DND-41 (cell line): ENCODE data around the gene TLN1.

Source experiments
- EZH2 ChIP-seq: IDR thresholded peaks from 3 replicates; pipeline ENCODE4 v1.6.1; 2012; ENCODE audit warnings: borderline replicate concordance, low read depth, mild to moderate bottlenecking, moderate library complexity, low read length, inconsistent platforms; ENCODE audit not compliant: severe bottlenecking
- TF ChIP-seq, protein P1 (sequence below): IDR thresholded peaks from 2 replicates; pipeline ENCODE4 v1.5.1; 2012; ENCODE audit warnings: borderline replicate concordance, low read length, moderate library complexity, mild to moderate bottlenecking; ENCODE audit not compliant: poor library complexity, severe bottlenecking; ENCODE audit errors: extremely low read depth

DNA sequence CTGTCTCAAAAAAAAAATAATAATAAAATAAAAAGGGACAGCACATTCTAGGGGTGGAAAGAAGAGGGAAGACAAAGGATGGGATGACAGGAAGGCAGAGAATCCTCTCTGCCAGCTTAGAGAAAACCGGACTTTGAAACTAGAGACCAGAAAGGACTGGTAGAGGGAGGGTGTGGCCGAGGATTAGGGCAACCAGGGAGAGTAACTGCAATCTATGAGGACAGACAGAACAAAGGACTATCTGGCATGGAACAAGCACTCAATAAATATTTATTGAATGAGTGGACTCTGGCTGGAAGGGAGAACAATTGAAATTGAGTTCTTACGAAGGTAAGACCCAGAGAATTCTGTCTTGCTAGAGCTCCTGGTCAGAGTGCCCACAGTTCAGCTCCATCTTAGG is 14.6 kb upstream of the TLN1 start:
- TF ChIP-seq, protein P1, sequence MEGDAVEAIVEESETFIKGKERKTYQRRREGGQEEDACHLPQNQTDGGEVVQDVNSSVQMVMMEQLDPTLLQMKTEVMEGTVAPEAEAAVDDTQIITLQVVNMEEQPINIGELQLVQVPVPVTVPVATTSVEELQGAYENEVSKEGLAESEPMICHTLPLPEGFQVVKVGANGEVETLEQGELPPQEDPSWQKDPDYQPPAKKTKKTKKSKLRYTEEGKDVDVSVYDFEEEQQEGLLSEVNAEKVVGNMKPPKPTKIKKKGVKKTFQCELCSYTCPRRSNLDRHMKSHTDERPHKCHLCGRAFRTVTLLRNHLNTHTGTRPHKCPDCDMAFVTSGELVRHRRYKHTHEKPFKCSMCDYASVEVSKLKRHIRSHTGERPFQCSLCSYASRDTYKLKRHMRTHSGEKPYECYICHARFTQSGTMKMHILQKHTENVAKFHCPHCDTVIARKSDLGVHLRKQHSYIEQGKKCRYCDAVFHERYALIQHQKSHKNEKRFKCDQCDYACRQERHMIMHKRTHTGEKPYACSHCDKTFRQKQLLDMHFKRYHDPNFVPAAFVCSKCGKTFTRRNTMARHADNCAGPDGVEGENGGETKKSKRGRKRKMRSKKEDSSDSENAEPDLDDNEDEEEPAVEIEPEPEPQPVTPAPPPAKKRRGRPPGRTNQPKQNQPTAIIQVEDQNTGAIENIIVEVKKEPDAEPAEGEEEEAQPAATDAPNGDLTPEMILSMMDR: no peak
- TF ChIP-seq EZH2: no peak
